ENCODE results near the gene GOLGA1.
"Not testable (repeated sequence)": the region's sequence is repeated elsewhere in the genome, so short reads cannot be mapped to it uniquely, and the experiment has no call there.

GOLGA1 gene

GRCh38 chr9:124934290-124934689, 6.6 kb downstream of the GOLGA1 start:
- no peak for DNase-seq

- DNase-seq: no peak
Observed at GRCh38 chr9:124932333-124932732, 8.6 kb downstream of the GOLGA1 start.

- no peak for DNase-seq
Observed at GRCh38 chr9:124929464-124929863, 11.4 kb downstream of the GOLGA1 start.

- DNase-seq: no peak
Observed at GRCh38 chr9:124928116-124928515, 12.8 kb downstream of the GOLGA1 start.

GRCh38 chr9:124920394-124920793, 20.5 kb downstream of the GOLGA1 start:
- not testable (repeated sequence) for DNase-seq

- DNase-seq: no peak
Observed at GRCh38 chr9:124914753-124915405, 26.0 kb downstream of the GOLGA1 start.

- DNase-seq: no peak
Observed at GRCh38 chr9:124913378-124913777, 27.5 kb downstream of the GOLGA1 start.

- DNase-seq: no peak
Observed at GRCh38 chr9:124911766-124912165, 29.1 kb downstream of the GOLGA1 start.

- DNase-seq: no peak
Observed at GRCh38 chr9:124908098-124908497, 32.8 kb downstream of the GOLGA1 start.

- DNase-seq: no peak
Observed at GRCh38 chr9:124906966-124907365, 33.9 kb downstream of the GOLGA1 start.

- DNase-seq: no peak
Observed at GRCh38 chr9:124899845-124900244, 41.0 kb downstream of the GOLGA1 start.

GRCh38 chr9:124897570-124898460, 43.1 kb downstream of the GOLGA1 start:
- DNase-seq: no peak

- no peak for DNase-seq
Observed at GRCh38 chr9:124894741-124895170, 46.1 kb downstream of the GOLGA1 start.

- DNase-seq: no peak
Observed at GRCh38 chr9:124894035-124894740, 46.7 kb downstream of the GOLGA1 start.

GRCh38 chr9:124890179-124890578, 50.7 kb downstream of the GOLGA1 start:
- DNase-seq: no peak

- DNase-seq: no peak
Observed at GRCh38 chr9:124889006-124889405, 51.9 kb downstream of the GOLGA1 start.

- DNase-seq: no peak
Observed at GRCh38 chr9:124887832-124888231, 53.1 kb downstream of the GOLGA1 start.

GRCh38 chr9:124886866-124887492, 53.9 kb downstream of the GOLGA1 start:
- no peak for DNase-seq

- DNase-seq: no peak
Observed at GRCh38 chr9:124886461-124886860, 54.4 kb downstream of the GOLGA1 start.

GRCh38 chr9:124885551-124885950, 55.3 kb downstream of the GOLGA1 start:
- no peak for DNase-seq

- no peak for DNase-seq
Observed at GRCh38 chr9:124884376-124884775, 56.5 kb downstream of the GOLGA1 start.

- no peak for DNase-seq
Observed at GRCh38 chr9:124882231-124882630, 58.7 kb downstream of the GOLGA1 start.

GRCh38 chr9:124881138-124881743, 59.6 kb downstream of the GOLGA1 start:
- no peak for DNase-seq

Data from activated CD8-positive, alpha-beta memory T cell treated with anti-CD3 and anti-CD28 coated beads for 24 hours (primary cell).